Fibroblast of skin of abdomen (primary cell): Measurements from ENCODE around the gene FBXW9.
"Not testable (repeated sequence)": the region's sequence is repeated elsewhere in the genome, so short reads cannot be mapped to it uniquely, and the experiment has no call there.

Experiments used
- DNase-seq: peaks from one replicate; pipeline ENCODE4 v3.0.0-alpha.2; 2013

FBXW9 gene

DNA sequence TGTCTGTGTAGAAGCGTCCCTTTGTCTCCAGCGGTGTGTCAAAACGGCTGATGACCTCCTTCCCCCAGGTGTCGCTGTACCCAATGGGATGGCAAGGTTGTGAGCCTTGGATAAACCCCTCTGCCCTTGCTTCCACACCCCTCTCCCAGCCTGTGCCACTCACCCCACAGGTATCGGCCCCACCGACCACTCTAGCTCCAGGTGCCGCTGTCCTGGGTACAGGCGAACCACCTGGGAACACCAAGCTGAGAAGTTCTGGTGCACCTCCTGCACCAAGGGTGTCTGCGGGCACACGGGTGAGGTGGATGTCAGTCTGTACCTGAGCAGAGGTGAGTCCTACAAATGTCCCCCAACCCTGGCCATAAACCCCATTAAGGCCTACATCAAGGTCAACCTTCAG is 46.5 kb downstream of the FBXW9 start:
- no peak for DNase-seq

DNA sequence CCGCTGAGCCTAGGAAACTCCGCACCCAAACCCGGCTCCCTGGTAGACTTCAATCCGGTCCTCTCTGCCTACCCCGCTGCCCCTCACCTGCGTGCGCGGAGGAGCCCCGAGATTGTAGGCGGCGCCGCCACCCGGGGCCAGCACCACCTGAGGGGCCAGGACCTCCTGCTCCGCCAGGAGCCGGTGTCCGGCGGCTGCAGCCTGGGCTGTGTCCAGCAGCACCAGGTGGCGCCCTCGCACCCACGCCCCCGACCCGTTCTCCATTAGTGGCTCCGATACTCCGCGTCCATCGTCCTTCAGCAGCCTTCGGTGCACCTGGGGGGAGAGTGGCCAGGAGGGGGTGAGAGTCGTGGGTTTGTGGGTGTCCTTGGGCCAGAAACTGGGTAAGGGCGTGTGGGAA is 48.3 kb downstream of the FBXW9 start:
- no peak for DNase-seq

DNA sequence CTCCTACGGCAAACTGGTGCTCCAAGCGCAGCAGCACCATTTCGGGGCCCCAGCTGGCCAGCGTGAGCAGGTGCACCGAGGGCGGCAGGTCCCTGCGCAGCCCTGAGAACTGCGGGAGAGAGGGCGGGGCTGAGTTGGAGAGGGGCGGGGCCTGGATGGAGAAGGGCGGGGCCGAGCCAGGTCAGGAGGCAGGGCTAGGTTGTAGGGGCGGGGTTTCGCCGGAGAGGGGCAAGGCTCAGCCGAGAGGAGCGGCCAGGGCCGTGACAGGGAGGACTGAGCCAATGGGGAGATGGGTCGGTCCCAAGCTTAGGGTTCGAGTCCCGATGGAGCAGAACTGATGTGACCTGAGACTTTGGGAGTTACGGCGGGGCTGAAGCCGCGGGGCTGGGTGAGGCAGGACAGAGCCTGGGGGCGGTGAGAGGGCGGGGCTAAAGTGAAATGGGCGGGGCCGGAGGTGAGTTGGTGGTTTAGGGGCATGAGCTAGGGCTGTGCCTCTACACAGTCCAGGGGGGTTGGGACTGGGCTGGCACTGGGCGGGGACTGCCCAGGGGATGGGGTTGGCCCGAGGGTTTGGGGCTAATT is 48.9 kb downstream of the FBXW9 start:
- peak; percentile 16 for DNase-seq

DNA sequence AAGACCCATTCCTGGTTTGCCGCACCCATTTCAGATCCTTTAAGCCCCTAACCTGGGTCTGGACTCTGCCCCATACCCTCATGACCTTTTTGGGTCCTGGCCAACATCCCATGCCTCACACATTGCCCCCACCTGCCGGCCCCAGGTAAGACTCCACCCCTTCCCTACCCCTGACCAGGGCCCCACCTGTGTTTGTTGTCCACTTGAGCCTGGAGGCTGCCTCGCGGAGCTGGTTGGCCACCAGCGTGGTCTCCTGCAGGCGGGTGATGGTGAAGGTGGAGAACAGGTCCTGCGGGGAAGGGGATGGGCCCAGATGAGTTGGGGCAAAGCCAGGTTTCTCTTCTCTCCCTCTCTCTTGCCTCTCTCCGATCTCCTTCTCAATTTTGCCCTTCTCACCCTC is 49.4 kb downstream of the FBXW9 start:
- DNase-seq = no peak

DNA sequence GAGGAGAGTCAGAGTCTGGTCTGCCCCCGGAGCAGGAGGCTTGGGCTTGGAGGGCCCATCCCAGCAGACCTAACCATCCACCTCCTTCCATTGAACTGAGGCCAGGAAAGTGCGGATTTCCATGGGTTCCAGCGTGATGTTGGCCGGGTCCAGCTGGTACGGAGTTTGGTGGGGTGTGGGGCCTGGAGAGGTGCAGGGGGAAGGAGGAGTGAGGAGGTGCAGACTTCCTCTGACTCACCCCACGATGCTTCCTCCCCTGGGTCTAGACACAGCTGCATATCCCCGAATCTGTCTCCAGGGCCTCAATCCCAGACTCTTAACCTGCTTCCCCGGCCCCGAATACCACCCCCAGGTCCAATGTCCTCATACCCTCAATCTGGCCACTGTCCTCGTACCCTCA is 49.9 kb downstream of the FBXW9 start:
- DNase-seq = no peak

DNA sequence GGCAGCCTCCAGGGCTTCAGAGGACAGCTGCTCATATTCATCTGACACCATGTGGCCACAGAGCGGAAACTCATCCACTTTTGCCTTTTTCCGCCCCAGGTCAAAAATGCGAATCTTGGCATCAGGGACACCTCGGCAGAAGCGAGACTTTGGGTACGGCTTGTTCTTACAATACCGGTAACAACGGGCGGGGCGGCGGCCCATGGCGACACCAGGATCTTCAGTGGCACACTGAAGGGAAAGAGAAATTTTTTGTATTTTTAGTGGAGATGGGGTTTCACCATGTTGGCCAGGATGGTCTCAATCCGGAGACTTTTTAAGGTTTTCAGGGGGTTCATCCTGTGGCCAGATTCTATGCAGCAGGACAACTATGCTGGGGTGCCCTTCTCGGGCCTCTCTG is 52.7 kb downstream of the FBXW9 start:
- not testable (repeated sequence) for DNase-seq

DNA sequence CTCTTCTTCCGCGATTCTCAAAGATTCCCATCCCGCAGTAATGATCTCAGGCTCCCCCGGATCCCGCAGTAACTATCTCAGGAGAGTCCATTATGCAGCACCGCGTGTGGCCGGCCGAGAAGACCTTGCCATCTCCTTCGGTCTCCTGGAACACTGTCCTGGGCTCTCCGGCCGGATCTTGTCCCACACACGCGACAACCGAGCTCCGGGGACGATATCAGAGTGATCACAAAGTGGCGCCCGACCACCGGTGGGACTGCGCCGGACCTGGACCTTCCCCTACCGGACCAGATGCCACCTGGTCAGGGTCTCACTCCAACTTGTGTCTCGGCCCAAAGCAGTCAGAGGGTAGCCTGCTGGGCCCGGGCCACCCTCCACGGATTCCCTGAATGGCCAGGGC is 53.9 kb downstream of the FBXW9 start:
- no peak for DNase-seq

DNA sequence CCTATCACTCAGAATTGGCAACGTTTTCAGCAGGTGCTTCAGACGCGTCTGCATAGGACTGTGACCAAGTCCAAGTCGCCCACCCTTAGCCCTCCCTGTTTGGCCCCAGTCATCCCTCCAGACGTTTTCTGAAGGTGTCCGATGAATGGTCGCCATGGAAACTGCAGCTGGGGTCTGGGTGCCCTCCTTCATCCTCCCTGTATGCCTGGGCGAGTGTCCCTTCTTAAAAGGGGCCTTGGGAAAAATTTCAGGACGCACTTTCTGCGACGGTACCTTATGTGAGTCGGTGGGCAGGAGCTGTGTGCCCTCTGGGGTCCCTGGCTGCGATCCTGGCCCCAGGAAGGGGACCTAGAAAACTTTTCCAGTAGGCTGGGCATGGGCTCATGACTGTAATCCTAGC is 55.0 kb downstream of the FBXW9 start:
- DNase-seq = no peak

DNA sequence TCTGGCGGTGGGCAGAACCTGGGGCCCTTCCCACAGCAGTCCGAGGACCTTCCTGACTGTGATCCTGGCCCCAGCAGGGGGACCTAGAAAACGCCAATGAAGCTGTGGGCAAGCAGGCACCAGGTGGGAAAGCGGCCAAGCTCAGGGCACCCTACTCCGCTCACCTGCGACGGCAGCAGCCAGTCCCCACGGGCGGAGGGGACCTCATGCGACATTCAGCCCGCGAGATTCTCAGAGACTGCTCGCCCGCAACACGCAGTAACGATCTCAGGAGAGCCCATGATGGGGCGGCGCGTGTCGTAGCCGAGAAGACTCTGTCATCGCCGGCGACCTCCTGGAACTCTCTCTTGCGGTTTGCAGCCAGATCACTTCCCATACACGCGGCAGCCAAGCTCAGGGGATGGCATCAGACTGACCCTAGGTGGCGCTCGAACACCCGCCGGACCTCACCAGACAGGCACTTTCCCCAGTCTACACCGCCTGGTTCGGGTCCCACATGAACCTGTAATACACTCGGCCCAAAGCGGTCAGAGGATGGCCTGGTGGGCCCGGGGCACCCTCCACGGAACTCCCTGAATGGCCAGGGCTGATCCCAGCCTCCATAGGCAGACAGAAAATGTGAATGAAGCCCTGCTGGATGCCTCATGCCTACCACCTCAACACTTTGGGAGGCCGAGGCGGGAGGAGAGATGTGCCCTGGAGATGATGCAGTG is 56.4 kb downstream of the FBXW9 start:
- DNase-seq = peak; percentile 76
